GM21529 (cell line): Measurements from ENCODE around the gene DISC1.

Experiments used
- ATAC-seq: cut with Tn5 transposase; IDR thresholded peaks from one replicate; pipeline ENCODE4 v1.9.1; 2021; ENCODE audit not compliant: unreplicated experiment

Gene DISC1

DNA sequence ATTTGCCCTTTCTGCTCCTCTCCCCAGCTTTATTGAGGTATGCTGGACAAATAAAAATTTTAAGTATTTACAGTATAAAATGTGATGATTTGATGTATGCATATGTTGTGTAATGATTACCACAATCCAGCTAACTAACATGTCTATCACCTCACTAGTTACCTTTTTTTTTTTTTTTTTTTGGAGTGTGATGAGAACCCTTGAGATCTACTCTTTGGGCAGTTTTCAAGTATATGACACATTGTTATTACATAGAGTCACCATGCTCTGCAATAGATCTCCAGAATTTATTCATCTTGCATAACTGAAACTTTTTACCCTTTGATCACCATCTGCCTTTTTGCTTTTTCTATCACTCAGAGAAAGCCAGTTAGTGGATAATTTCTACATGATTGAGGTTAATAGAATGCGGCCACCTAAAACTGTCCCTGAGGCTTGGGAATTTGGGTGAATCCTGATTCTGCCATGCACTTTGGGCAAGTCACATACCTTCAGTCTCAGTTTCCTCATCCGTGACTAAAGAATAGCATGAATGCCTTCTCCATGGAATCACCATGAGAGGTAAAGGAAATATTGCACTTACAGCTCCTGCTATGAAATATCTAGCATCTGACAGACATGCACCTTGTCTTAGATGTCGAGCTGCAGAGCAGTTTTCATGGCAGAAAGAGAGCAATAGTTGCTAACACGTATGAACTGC lies 295.2 kb downstream of the DISC1 start:
- no peak for ATAC-seq

DNA sequence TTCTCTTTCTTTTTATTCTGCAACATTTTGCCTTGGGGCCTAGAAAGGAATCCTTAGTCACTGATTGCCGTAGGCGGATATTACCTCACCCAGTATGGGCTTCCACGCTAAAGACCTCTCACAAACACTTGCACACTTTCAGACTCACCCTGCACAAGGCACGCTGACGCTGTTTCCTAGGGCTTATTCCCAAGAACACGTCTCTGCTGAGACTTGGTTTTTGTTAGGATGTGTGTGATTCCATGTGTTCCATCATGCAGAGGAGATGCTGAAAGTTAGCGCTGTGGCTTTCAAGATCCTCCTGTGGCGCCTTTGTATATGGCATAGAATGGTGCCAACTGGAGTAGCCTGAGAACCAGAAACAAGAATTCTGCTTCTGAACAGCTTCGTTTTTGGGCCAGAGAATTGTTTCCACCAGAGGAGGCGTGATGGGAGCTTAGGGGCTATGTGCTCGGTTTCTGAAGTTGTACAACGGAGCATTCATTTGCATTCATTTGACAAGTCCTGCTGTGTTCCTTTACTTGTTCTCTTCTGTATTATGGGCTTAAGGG lies 297.0 kb downstream of the DISC1 start:
- no peak for ATAC-seq

DNA sequence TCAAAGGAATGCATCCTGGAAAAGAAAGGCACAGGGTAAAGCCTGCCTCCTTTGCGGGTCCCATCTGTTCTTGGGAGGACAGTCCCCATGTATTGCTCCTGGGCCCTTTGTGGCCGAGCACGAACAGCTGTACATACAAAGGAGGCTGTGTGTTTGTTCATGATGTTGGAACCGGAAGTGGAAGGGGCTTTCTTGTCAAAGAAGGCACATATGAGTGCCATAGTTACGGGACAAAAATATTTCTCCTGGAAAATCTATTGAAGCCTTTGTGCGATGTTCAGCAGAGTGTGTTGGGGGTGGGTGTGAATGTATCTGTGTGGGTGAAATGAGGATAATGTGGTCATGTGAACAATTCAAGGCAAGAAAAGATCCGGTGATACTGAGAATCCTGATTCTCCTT lies 297.6 kb downstream of the DISC1 start:
- no peak for ATAC-seq

DNA sequence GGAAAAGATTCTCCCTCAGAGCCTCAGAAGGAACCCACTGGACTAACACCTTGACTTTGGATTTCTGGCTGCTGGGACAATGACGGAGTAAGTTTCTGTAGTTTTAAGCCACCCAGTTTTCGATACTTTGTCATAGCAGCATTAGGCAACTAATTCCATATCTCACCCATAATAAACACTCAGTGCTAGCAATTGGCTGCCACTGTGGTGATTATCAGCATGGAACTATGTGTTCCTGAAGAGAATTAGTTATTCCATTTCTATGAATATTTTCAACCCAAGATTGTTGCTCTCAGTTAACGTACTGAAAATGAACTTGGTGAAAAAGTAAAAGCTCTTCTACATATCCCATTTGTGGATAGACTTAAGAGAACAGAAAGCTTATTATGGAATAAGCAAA lies 299.3 kb downstream of the DISC1 start:
- ATAC-seq, result no peak

DNA sequence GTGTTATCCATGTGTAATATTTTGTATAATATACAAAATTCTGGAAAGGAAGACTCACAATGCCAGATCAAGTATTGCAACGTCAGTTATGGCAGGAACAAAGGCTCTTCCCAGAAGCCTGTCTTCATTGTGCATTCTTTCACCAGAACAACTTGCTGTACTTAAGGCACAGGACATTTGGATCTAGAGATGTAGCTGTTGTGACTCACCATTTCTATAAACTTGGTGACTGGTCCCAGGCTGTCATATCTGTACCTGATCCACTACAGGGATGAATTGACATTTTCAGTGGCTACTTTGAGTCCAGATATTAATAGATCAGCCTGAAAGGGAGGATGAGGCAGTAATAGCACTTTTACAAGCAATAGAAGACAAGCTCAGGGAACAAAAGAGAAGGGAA lies 299.8 kb downstream of the DISC1 start:
- ATAC-seq, result no peak

DNA sequence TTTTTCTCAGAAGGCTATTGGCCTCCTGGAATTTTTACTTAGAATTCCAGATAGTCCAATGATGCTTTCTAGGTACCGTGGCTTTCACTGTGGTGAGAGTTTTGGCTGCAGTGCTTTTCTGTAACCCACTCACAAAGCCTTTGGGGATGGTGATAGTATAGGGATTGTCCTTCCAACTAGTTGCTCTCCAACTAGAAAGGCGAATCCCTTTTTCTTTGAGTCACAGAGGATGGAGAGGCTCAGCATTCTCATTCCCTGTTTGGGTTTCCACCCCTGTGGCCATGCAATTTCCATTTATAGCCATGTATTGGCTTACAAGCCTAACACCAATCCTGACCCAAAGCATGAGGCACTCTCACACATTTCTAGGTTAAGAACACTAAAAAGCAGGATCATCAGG lies 300.3 kb downstream of the DISC1 start:
- ATAC-seq, result no peak

DNA sequence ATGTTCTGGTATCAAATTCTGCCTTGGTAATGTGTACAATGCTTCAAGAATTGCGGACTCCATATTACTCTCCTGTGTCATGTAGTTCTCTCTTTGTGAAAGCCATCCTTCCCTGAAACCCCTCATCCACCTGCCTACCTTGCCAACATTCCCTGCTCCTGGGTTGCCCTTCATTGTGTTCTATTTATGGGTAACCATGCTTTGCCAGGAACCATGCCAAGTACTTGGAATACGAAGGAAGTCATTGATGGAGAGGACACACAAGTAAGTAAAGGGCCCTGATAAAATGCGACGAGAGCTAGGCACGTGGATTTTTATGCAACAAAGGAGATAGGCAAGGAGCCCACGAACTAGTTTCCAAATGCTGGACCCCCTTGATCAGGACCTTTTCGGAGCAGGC lies 300.8 kb downstream of the DISC1 start:
- no peak for ATAC-seq

DNA sequence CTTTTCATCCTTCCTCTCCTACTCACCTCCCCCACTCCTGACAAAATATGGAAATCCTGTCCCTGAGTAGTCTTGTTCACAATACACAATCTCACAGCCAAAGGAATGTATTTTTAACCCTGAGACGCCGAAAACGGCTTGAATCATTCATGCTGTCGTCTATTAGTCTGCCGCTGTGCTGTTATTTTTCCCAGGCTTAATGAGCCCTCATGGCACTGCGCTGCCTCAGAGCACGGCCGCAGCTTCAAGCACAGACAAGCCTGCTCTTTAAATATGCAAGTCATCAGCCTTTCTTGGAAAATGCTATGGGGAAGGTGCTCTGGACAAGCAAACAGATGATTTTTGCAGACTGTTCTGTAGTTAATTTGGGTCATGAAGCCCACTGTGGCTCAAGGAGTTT lies 302.7 kb downstream of the DISC1 start:
- no peak for ATAC-seq

DNA sequence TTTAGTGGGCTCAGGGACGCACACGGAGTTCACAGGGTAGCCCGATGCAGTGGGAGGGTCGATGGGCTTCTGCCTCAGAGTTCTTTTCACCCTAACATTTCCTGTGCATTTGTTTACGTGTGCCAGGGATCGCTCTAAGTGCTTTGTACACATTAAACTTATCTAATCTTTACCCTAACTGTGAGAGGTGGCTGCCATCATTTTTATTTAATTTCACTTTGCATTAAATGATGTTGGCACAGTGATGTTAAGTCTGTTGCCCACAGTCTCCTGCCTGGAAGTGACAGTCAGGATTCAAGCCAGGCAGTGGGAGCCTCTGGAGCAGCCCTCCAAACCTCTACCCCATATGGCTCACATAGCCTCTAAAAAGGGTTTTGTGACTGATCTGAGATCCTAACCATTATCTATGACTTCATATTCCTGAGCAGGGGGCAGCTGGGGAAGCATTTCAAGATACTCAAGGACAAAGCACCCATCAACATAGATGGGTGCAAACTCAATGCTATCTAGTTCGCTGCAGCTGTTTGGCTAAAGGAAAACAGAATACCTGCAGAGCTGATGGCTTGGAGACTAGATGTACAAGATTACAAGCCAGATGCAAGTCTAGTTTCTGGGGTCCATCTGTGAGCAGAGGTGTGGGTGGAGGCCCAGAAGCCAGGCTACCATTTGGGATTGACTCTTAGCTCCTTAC lies 303.8 kb downstream of the DISC1 start:
- no peak for ATAC-seq

DNA sequence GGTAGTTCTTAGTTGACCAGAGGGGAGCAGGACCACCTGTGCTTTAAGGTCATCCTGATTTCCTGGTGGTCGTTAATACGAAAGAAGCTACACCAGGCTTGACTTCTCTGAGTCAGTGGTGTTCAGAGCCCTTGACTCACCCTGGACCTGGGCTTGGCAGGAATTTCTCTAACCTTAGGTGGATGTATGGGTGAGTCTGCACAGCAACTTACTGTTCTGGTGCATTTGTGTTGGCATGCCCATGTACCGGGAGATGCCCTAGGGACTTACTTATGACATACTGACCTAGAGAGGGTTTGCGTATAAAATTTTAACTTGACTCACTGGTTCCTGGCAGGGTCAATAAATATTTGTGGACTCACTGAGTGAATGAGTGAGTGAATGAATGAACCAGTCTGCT lies 304.6 kb downstream of the DISC1 start:
- ATAC-seq, result no peak

DNA sequence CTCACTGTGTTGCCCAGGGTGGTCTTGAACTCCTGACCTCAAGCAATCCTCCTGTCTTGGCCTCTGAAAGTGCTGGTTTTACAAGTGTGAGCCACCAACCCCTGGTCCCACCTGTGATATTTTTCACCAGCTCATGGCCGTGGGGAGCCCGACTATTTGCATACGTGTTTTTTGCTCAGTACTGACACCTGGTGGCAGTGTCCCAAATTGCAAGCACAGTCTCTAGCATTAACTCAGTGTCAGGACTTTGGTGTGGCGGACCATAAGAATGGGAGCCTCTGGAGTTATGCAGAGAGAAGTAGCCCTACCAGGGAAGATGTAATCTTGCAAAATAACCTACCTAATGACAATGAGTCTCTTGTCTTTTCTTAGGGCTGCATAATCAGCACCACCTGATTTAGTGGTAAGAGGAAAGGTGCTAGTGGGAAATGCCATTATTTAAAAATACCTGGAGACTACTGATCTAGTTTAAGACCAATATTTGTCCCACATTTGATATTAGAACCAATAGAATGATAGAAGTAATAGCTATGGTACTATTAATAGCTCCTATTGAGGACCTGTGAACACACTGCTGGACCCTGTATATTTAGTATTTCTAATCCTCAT lies 305.4 kb downstream of the DISC1 start:
- no peak for ATAC-seq

DNA sequence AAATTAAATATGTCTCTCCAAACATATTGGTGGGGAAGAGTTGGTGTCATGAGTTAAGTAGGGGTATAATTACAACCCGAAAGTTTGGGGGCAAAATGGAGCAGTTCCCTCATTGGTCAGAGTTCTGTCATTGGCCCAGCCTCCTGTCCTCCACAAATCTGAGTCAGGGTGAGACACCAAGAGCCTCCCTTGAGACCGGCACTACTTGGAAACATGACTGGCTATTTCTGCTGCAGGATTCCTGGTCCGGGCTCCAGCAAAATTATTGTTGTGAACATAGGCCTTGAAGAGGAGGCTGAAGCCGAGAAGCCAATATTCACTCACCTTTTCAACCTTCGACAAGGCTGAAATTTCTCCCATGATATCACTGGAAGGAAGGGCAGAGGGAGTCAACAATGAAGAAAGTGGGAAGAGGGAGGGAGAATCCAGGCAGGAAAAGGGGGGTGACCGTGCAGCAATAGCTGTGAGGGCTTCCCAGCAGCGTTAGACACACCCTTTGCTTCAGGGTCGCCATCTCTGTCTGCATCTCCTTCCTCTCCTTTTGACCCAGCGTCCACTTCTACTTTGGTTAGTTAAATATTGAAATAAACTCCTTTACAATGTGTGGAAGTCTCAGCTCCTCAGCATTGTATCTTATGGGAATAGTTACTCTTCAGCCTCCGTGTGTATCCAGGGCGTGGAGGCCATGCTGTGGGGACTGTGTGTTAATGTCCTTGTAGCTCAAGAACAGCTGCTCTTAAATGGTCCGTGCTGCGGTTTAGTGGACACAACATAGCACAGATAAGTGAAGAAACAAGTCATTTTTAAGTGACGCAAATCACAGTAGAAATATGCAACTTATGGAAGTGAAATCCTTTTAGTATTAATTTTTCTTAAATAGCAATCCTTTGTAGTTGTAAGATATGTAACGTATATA lies 307.4 kb downstream of the DISC1 start:
- no peak for ATAC-seq

DNA sequence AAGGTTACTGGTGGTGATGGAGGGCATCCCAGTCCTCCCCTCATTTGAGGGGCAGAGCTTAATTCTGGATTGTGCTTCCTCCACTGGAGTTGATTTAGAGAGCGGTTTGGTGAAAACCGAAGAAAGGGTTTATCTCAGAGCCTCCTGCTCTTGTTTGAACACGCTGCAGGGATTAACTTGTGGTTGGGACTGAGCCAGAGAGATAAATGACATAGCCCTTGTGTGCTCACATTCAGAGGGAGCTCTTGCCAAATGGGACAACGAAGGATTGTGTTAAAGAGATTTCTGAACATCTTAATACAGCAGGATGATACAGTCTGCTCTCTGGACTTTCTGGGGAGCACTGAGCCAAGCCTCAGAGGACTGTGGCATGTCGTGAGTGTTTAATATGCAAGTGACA lies 308.2 kb downstream of the DISC1 start:
- no peak for ATAC-seq

DNA sequence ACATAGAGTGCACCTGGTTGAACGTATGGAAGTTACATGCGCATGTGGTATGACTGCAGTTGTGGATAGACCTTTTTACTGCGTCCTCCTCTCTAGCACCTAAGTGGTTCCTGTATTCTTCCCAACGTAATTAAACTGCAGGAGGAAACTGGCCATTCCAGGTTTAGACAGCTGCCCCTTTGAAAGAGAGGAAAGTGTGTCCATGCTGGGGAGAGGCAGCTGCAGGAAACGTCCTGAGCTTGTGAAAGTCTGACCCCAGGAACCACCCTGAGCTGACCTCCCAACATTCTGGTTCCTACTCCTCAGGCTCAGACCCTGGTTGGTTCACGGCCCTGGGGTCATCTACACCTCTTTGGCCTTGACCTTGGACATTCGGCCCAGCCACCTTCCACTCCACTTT lies 309.3 kb downstream of the DISC1 start:
- no peak for ATAC-seq

DNA sequence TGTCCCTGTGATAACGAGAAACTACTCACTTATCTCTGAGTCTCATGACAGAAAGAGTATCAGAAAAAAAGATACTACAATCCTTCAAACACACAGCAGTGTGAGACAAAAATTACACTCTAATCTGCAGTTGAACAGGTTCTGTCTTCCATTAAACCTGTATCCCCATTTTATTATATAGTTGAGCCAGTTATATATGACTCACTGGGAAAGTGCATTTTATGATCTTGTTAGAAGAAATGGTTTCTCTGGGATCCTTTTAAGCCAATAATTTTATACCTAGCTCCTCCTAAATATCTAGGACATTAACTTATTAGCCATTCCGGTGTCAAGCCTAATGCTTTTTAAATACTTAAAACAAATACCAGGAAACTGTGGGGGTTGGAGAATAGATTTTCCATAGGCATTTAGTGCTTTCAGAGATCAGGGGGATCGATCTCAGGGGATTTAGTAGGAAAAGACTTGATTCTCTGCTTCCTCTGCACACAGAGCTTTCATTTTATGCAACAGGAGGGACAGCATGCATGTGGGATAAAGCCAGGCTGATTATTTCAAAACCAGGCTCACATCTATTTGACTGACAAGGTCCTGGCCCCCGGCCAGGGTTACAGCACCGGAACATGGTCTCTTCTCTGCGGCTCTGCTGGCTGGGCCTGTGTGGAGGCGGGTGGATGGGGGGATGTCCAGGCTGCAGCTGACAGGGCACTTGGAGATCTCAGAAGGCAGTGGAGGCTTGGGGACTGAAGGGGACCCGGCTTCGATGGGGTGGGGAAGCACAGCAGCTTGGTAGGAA lies 310.6 kb downstream of the DISC1 start:
- ATAC-seq, result no peak

DNA sequence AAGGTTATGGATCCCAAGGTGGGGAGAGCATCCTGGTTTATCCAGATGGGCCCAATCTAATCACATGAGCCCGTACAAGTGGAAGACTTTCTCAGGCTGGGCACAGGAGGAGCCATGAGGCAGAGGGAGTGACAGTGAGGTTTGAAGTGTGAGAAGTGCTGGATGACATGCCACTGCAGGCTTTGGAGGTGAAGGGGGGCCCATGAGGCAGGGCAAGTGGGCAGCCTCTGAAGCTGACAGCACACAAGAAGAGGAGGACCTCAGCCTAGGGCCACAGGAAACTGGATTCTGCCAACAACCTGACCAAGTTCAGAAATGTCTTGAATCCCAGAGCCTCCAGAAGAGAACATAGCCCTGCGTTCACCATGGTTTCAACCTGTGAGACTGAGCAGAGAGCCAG lies 311.6 kb downstream of the DISC1 start:
- ATAC-seq, result no peak

DNA sequence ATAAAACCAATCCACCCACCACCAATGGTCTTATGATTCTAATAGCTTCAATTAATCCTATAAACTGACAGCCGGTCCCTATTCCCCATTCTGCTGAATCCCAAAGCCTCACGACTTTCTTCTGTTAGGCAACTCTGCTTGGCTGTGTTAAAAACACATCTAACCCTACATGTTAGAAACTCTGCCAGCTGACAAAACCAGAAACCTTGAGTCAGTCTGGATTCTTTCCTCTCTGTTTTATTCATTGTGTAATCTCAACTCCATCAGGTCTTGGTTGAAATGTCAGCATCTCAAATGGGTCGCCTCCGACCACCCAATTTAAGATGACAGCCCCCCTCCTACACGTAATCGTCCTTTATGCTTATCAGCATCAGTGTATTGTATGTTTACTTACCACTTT lies 312.1 kb downstream of the DISC1 start:
- ATAC-seq, result no peak

DNA sequence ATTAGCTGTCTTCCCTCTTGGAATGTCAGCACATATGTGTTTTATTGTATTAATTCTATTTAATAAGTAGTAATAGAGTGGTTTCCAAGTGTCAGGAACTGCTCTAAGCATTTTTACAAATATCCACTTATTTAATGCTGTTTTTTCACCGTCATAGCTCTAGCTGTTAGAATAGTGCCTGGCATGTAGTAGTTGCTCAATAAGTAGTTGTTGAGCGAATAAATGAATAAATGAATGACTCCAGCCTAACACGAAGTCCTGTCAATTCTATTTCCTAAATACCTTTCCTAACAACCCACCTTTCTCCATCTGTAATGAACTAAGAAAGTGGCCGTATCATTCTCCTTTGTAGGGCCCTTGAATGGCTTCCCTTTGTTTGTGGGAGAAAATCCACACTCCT lies 312.5 kb downstream of the DISC1 start:
- ATAC-seq, result no peak

DNA sequence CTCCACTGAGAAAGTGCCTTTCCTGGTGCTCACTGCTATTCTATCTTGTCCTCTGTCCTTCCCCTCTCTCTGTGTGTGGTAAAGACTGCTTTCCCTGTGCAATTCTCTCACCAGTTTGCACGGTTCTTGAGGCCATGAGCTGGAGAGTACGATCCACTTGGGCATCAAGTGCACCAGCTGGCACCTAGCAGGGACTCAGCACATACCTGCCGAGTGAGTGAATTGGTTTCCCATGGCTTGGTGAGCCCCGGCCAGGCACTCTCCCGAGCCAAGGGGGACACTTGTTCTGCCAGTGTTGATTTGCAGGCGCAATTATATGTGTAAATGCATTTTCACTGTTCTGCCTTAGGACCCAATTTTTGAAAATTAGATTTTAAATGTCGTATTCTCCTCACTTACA lies 313.5 kb downstream of the DISC1 start:
- no peak for ATAC-seq

DNA sequence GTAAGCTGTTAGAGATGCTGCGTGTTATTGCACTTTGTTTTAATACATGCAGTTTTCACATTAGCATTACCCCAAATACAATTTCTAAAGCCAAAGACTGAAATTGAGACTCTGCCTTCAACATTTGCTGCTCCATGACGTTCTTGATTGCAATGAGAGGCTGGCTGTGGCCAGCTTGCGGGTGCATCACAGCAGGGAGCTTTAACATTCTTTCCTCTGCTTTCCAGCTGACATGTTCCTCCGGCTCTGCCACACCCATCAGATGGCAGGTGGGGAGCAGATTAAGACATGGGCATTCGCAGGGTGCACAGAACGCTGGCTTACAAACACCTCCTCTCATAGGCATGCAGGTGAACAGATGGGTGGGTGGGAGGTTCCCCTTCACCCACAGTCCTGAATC lies 314.1 kb downstream of the DISC1 start:
- no peak for ATAC-seq
